Activated naive CD8-positive, alpha-beta T cell treated with anti-CD3 and anti-CD28 coated beads for 36 hours (primary cell): ENCODE results near the gene TMEM72. TPM values are rescaled to one million over a fixed set of nuclear protein-coding genes. Genes with fewer than 3 reads are reported as not detected.

ENCODE experiments used
- DNase-seq: peaks from one replicate; pipeline ENCODE4 v3.0.0; 2021
- H3K27ac Mint-ChIP-seq: one replicate; pipeline ENCODE4 v1.8.0; 2022; ENCODE audit warnings: mild to moderate bottlenecking, moderate library complexity, mixed read lengths
- H3K27me3 Mint-ChIP-seq: one replicate; pipeline ENCODE4 v1.8.0; 2022; ENCODE audit warnings: mild to moderate bottlenecking, mixed read lengths
- H3K36me3 Mint-ChIP-seq: one replicate; pipeline ENCODE4 v1.8.0; 2021; ENCODE audit warnings: mild to moderate bottlenecking, mixed read lengths
- H3K4me1 Mint-ChIP-seq: one replicate; pipeline ENCODE4 v1.8.0; 2021; ENCODE audit warnings: mixed read lengths
- H3K4me3 Mint-ChIP-seq: one replicate; pipeline ENCODE4 v1.8.0; 2022; ENCODE audit warnings: mild to moderate bottlenecking, moderate library complexity, mixed read lengths
- H3K9me3 Mint-ChIP-seq: one replicate; pipeline ENCODE4 v1.8.0; 2022; ENCODE audit warnings: mixed read lengths
- total RNA-seq, 2 experiments: library from RNA; stranded (reverse); gene quantifications; one replicate each; pipeline ENCODE4 v1.2.3, GENCODE V29; 2021

Gene TMEM72
- total RNA-seq, 2 experiments from 2014 or later: not detected

- H3K27me3 Mint-ChIP-seq: no peaks in the 10 kb centered on the region
- no peaks in the 10 kb centered on the region for H3K36me3 Mint-ChIP-seq
- peak overlapping the region; percentile 79 for H3K27ac Mint-ChIP-seq
- no peaks in the 10 kb centered on the region for H3K9me3 Mint-ChIP-seq
- peaks cover 52% of the 10 kb centered on the region for H3K4me1 Mint-ChIP-seq
- DNase-seq: peak; percentile 39
- H3K4me3 Mint-ChIP-seq: peak overlapping the region; percentile 3
Measured at GRCh38 chr10:44968500-44969400, 57.6 kb downstream of the TMEM72 start.

- Mint-ChIP-seq H3K4me3 (no peak overlapping the region), H3K27ac (no peak overlapping the region), H3K36me3 (no peaks in the 10 kb centered on the region), H3K9me3 (no peaks in the 10 kb centered on the region), H3K4me1 (peaks cover 52% of the 10 kb centered on the region), H3K27me3 (no peaks in the 10 kb centered on the region)
- no peak for DNase-seq
Measured at GRCh38 chr10:44969854-44970253, 58.7 kb downstream of the TMEM72 start.

- DNase-seq: no peak
- Mint-ChIP-seq H3K4me1 (peaks cover 44% of the 10 kb centered on the region), H3K4me3 (no peak overlapping the region), H3K36me3 (no peaks in the 10 kb centered on the region), H3K27me3 (no peaks in the 10 kb centered on the region), H3K9me3 (no peaks in the 10 kb centered on the region), H3K27ac (no peak overlapping the region)
Measured at GRCh38 chr10:44970812-44971395, 59.8 kb downstream of the TMEM72 start.

- no peaks in the 10 kb centered on the region for H3K9me3 Mint-ChIP-seq
- no peak overlapping the region for H3K27ac Mint-ChIP-seq
- no peak for DNase-seq
- no peaks in the 10 kb centered on the region for H3K27me3 Mint-ChIP-seq
- H3K4me3 Mint-ChIP-seq: no peak overlapping the region
- peaks cover 41% of the 10 kb centered on the region for H3K4me1 Mint-ChIP-seq
- no peaks in the 10 kb centered on the region for H3K36me3 Mint-ChIP-seq
Measured at GRCh38 chr10:44971434-44971833, 60.3 kb downstream of the TMEM72 start.

GRCh38 chr10:44971935-44972757, 61.0 kb downstream of the TMEM72 start:
- DNase-seq: no peak

GRCh38 chr10:44972874-44973306, 61.8 kb downstream of the TMEM72 start:
- Mint-ChIP-seq H3K4me3 (no peak overlapping the region), H3K27ac (peak overlapping the region; percentile 38), H3K27me3 (no peaks in the 10 kb centered on the region), H3K36me3 (no peaks in the 10 kb centered on the region), H3K9me3 (no peaks in the 10 kb centered on the region), H3K4me1 (peaks cover 34% of the 10 kb centered on the region)
- DNase-seq: no peak

More at GRCh38 chr10:44971935-44972757, 61.0 kb downstream of the TMEM72 start:
- no peaks in the 10 kb centered on the region for H3K9me3 Mint-ChIP-seq
- no peaks in the 10 kb centered on the region for H3K27me3 Mint-ChIP-seq
- no peak overlapping the region for H3K27ac Mint-ChIP-seq
- H3K36me3 Mint-ChIP-seq: no peaks in the 10 kb centered on the region
- peaks cover 41% of the 10 kb centered on the region for H3K4me1 Mint-ChIP-seq
- H3K4me3 Mint-ChIP-seq: no peak overlapping the region

GRCh38 chr10:44973323-44974081, 62.4 kb downstream of the TMEM72 start:
- no peak overlapping the region for H3K4me3 Mint-ChIP-seq
- H3K4me1 Mint-ChIP-seq: peaks cover 28% of the 10 kb centered on the region
- no peaks in the 10 kb centered on the region for H3K27me3 Mint-ChIP-seq
- DNase-seq: no peak
- peak overlapping the region; percentile 38 for H3K27ac Mint-ChIP-seq
- no peaks in the 10 kb centered on the region for H3K36me3 Mint-ChIP-seq
- no peaks in the 10 kb centered on the region for H3K9me3 Mint-ChIP-seq

- Mint-ChIP-seq H3K36me3 (no peaks in the 10 kb centered on the region), H3K27me3 (no peaks in the 10 kb centered on the region), H3K4me1 (peaks cover 21% of the 10 kb centered on the region), H3K4me3 (peak overlapping the region; percentile 73), H3K9me3 (no peaks in the 10 kb centered on the region), H3K27ac (peak overlapping the region; percentile 73)
- no peak for DNase-seq
Measured at GRCh38 chr10:44974082-44974627, 63.0 kb downstream of the TMEM72 start.

DNA sequence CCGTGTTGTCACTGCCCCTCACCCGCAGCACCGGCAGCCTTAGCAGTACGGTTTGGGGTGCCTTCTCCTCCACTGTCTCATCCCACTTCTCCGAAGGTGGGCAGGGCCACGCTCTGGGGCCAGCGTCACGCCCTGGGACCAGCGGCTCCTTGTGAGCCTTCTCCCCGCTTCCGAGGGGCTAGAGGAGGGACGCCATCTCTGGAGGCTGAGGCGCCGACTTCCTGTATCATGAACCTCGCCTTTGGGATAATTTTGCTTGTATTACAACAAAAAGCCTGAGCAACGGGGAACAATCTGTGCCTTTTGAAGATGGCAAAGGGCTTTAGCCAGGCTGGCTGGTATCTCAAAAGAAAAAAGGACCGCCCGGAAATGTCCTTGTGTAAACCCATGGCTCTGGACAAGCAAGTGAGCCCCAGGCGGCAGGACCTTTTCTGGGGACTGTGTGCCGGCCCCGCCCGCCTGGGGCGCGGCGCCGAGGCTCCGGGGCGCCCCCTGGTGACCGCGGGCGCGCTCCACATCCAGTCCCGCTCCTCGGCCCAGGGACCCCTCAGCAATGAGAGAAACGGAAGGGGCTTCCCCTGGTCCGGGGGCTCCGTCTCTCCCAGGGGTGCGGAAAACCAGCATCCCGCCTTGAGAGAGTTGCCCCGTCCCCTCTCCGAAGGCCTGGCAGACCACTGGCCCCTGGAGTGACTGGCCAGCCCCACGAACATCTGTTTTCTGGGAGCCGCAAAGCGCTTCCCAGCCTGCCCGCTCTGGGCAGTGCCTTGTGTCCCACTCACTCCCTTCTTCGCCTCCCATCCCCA, 63.7 kb downstream of the TMEM72 start:
- Mint-ChIP-seq H3K36me3 (no peaks in the 10 kb centered on the region), H3K9me3 (no peaks in the 10 kb centered on the region), H3K4me1 (peaks cover 20% of the 10 kb centered on the region), H3K27me3 (no peaks in the 10 kb centered on the region), H3K4me3 (peak overlapping the region; percentile 73), H3K27ac (peak overlapping the region; percentile 73)
- peak; percentile 79 for DNase-seq

DNA sequence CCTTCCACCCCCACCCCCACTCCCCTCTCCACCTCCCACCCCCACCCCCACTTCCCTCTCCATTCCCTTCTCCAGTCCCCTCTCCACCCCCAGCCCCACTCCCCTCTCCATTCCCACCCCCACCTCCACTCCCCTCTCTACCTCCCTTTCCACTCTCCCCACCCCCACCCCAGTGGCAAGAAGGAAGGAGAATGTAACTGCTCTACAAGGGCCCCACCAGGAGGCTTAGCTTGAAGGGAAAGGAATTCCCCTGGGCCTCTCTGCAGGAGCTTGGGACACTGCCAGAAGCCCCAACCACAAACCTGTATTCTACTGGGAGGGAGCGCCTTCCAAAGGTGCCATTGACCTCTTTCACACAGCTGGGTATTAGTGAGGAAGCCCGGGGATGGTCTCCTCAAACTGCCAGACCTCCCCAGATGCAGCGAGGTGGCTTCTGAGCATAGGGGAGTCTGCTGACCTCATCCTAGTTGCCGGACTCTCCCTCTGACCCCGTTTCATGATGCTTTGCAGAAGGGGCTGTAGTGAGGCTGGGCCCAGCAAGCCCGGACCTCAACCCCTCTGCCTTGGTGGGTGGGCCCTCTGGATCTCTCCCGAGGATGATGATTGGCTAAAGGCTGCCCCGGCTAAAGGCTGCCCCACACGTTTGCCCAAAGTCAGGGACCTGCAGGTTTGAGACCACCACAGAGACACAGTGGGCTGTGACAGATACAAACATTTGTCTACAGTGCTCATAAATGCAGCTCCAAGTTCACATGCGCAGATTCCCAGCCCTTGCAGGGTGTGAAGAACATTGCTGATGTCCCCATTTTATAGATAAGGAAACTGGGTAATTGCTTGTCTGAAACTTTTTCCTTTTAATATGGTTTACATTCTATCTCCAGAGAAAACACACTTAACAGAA, 64.5 kb downstream of the TMEM72 start:
- no peaks in the 10 kb centered on the region for H3K27me3 Mint-ChIP-seq
- DNase-seq: no peak
- H3K4me3 Mint-ChIP-seq: no peak overlapping the region
- peaks cover 22% of the 10 kb centered on the region for H3K4me1 Mint-ChIP-seq
- H3K36me3 Mint-ChIP-seq: no peaks in the 10 kb centered on the region
- no peaks in the 10 kb centered on the region for H3K9me3 Mint-ChIP-seq
- H3K27ac Mint-ChIP-seq: no peak overlapping the region

GRCh38 chr10:44976352-44977198, 65.4 kb downstream of the TMEM72 start:
- Mint-ChIP-seq H3K36me3 (no peaks in the 10 kb centered on the region), H3K4me3 (no peak overlapping the region), H3K9me3 (no peaks in the 10 kb centered on the region), H3K4me1 (peaks cover 22% of the 10 kb centered on the region), H3K27me3 (no peaks in the 10 kb centered on the region), H3K27ac (no peak overlapping the region)
- DNase-seq: no peak
